GM12878 (cell line): ENCODE measurements around the gene GAPT. TPM values are rescaled to one million over a fixed set of nuclear protein-coding genes. Genes with fewer than 3 reads are reported as not detected.

Experiments
- BCL11A ChIP-seq: IDR thresholded peaks from 2 replicates; pipeline ENCODE4 v1.6.1; 2011; ENCODE audit warnings: low read depth, low read length
- CBFB ChIP-seq: IDR thresholded peaks from 2 replicates; pipeline ENCODE4 v1.6.1; 2016; ENCODE audit warnings: antibody characterized with exemption, low read depth
- DPF2 ChIP-seq: fragments of 450-650 bp; IDR thresholded peaks from 2 replicates; pipeline ENCODE4 v1.6.1; 2017; ENCODE audit warnings: mild to moderate bottlenecking
- EGR1 ChIP-seq, 2 experiments: IDR thresholded peaks; 1 replicate in 1 of 2; 2 replicates in 1 of 2; pipeline ENCODE4 v1.6.1; 2011 to 2012; ENCODE audit warnings: low read depth in 2 of 2, low read length in 2 of 2, borderline replicate concordance in 1 of 2, mild to moderate bottlenecking in 1 of 2, moderate library complexity in 1 of 2
- ESRRA ChIP-seq: IDR thresholded peaks from 2 replicates; pipeline ENCODE4 v1.6.1; 2012; ENCODE audit warnings: mild to moderate bottlenecking, low read length, improper control_type of control experiment
- EZH2 ChIP-seq: IDR thresholded peaks from 2 replicates; pipeline ENCODE4 v1.6.1; 2012; ENCODE audit warnings: low read depth, mild to moderate bottlenecking, control low read depth, inconsistent platforms, low read length, borderline replicate concordance; ENCODE audit not compliant: control insufficient read depth
- FOXK2 ChIP-seq: fragments of 450-650 bp; IDR thresholded peaks from 2 replicates; pipeline ENCODE4 v1.6.1; 2017; ENCODE audit warnings: mild to moderate bottlenecking, moderate library complexity
- FOXM1 ChIP-seq: IDR thresholded peaks from 2 replicates; pipeline ENCODE4 v1.6.1; 2012; ENCODE audit warnings: low read depth, mild to moderate bottlenecking, inconsistent platforms, low read length, moderate library complexity
- HDAC2 ChIP-seq: fragments of 200-600 bp; sonication (generic); IDR thresholded peaks from 2 replicates; pipeline ENCODE4 v1.6.1; 2017
- HDGF ChIP-seq: fragments of 450-650 bp; IDR thresholded peaks from 2 replicates; pipeline ENCODE4 v1.6.1; 2016; ENCODE audit warnings: antibody characterized with exemption
- HSF1 ChIP-seq: fragments of 150-350 bp; IDR thresholded peaks from 2 replicates; pipeline ENCODE4 v1.6.1; 2014; ENCODE audit warnings: mild to moderate bottlenecking, low read depth, low read length
- KAT2A ChIP-seq: conservative IDR thresholded peaks from 2 replicates; pipeline ENCODE4 v1.6.1; 2011; ENCODE audit warnings: low read depth, low read length; ENCODE audit not compliant: control insufficient read depth
- NFIC ChIP-seq: IDR thresholded peaks from 2 replicates; pipeline ENCODE4 v1.6.1; 2012; ENCODE audit warnings: low read depth, mild to moderate bottlenecking, inconsistent platforms, low read length, moderate library complexity
- NFYA ChIP-seq: IDR thresholded peaks from 2 replicates; pipeline ENCODE4 v1.6.1; 2011; ENCODE audit warnings: low read depth, mild to moderate bottlenecking, low read length, improper control_type of control experiment, borderline replicate concordance
- NKRF ChIP-seq: fragments of 450-650 bp; conservative IDR thresholded peaks from 2 replicates; pipeline ENCODE4 v1.6.1; 2017; ENCODE audit warnings: mild to moderate bottlenecking, moderate library complexity
- PBX3 ChIP-seq: IDR thresholded peaks from 2 replicates; pipeline ENCODE4 v1.6.1; 2011; ENCODE audit warnings: mild to moderate bottlenecking, low read depth, low read length, moderate library complexity; ENCODE audit not compliant: insufficient replicate concordance
- POLR2A ChIP-seq: IDR thresholded peaks from 2 replicates; pipeline ENCODE4 v1.6.1; 2011; ENCODE audit warnings: low read depth, mild to moderate bottlenecking, low read length
- RAD21 ChIP-seq: IDR thresholded peaks from 2 replicates; pipeline ENCODE4 v1.6.1; 2011; ENCODE audit warnings: mild to moderate bottlenecking, low read depth, low read length, moderate library complexity; ENCODE audit not compliant: insufficient read depth
- RUNX3 ChIP-seq: IDR thresholded peaks from 2 replicates; pipeline ENCODE4 v1.6.1; 2012; ENCODE audit warnings: low read length, inconsistent platforms
- SIN3A ChIP-seq: IDR thresholded peaks from 2 replicates; pipeline ENCODE4 v1.6.1; 2012; ENCODE audit warnings: low read depth, low read length, improper control_type of control experiment
- TCF3 ChIP-seq: IDR thresholded peaks from 2 replicates; pipeline ENCODE4 v1.6.1; 2012; ENCODE audit warnings: low read depth, mild to moderate bottlenecking, low read length, borderline replicate concordance; ENCODE audit not compliant: insufficient read depth
- ZNF207 ChIP-seq: fragments of 450-650 bp; IDR thresholded peaks from 2 replicates; pipeline ENCODE4 v1.6.1; 2014; ENCODE audit warnings: antibody characterized with exemption, mild to moderate bottlenecking, borderline replicate concordance
- ZNF24 ChIP-seq: fragments of 450-650 bp; IDR thresholded peaks from 2 replicates; pipeline ENCODE4 v1.6.1; 2017; ENCODE audit warnings: antibody characterized with exemption, mild to moderate bottlenecking
- ZNF687 ChIP-seq: fragments of 450-650 bp; IDR thresholded peaks from 2 replicates; pipeline ENCODE4 v1.6.1; 2017; ENCODE audit warnings: mild to moderate bottlenecking, moderate library complexity
- polyA plus RNA-seq, 11 experiments: library from polyadenylated mRNA; depleted of rRNA in 4 of 11; unstranded in 6 of 11; stranded (reverse) in 5 of 11; fragments of >200 nt; fragmentation: Nextera tagmentation in 4 of 11; fragmentation: Illumina TruSeq in 1 of 11; extraction: Ambion mirVana in 4 of 11; extraction: Trizol in 1 of 11; gene quantifications; 1 replicate in 1 of 11; 2 replicates in 10 of 11; pipeline versions ENCODE4 v1.2.1 to v1.2.3, GENCODE V29; 2011 to 2016; ENCODE audit warnings: inconsistent platforms in 2 of 11, missing spikeins in 2 of 11, low read depth in 1 of 11
- total RNA-seq, 4 experiments: library from RNA; depleted of rRNA in 3 of 4; stranded (reverse); fragments of >200 nt in 3 of 4; fragmentation: Illumina TruSeq in 1 of 4; extraction: Trizol in 1 of 4; gene quantifications; 2 replicates each; pipeline versions ENCODE4 v1.2.1 to v1.2.3, GENCODE V29; 2013 to 2021

The GAPT gene
- total and polyA plus RNA-seq, 10 of the 15 experiments (the other 5 are each of a cell fraction or from before 2014, with no cell fraction given): 0.15 to 0.96 (median 0.57) TPM; not detected in 2

- no peak for TF ChIP-seq ZNF687
- TF ChIP-seq HDGF: no peak
- TF ChIP-seq DPF2: 0 out of 2 replicates have a peak, but pooled peaks have one; percentile 12
- no peak for TF ChIP-seq ZNF24
- TF ChIP-seq NFYA: no peak
- no peak for TF ChIP-seq RAD21
- TF ChIP-seq EGR1 (IDR thresholded peaks at IDR 0.05; ENCODE audit: borderline replicate concordance in 1 of 2, low read depth in 2 of 2, low read length in 2 of 2): peak in 1 of 2 experiments; percentile 52; a peak in 1 of 3 replicates
- no peak for TF ChIP-seq FOXK2
- no peak for TF ChIP-seq FOXM1
- no peak for TF ChIP-seq ZNF207
- no peak for TF ChIP-seq HDAC2
- no peak for TF ChIP-seq RUNX3
- TF ChIP-seq HSF1: no peak
- TF ChIP-seq PBX3: no peak
- TF ChIP-seq EZH2: no peak
- TF ChIP-seq NKRF: no peak
- TF ChIP-seq NFIC: no peak
- TF ChIP-seq ESRRA: no peak
- TF ChIP-seq CBFB: no peak
- no peak for TF ChIP-seq BCL11A
- TF ChIP-seq KAT2A: no peak
- peak; percentile 86 for TF ChIP-seq POLR2A
- no peak for TF ChIP-seq TCF3
- TF ChIP-seq SIN3A: no peak
Measured at GRCh38 chr5:58460002-58460731, 31.1 kb upstream of the GAPT start, which contains the start of gene PLK2 (continued).
